ENCODE data around the gene SMARCA4. TPM values are rescaled to one million over a fixed set of nuclear protein-coding genes. Genes with fewer than 3 reads are reported as not detected.

Gene SMARCA4
- total RNA-seq, 1 donor from 2014 or later: 46.8 TPM

DNA sequence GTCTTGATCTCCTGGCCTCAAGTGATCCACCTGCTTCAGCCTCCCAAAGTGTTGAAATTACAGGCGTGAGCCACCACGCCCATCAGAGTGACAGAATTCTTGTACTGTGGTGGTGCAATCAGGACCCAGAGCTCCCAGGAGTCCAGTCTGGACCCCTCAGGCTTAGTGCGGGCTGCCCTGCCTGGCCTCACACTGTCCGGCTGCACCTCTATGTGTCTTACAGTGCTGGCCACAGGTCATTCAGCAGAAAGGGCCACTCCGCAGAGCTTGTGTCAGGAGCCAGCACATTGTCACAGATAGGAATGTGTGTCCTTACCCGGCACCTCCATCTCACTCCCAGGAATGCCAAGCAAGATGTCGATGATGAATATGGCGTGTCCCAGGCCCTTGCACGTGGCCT lies 49.2 kb downstream of the SMARCA4 start:
- no peak for DNase-seq (ENCODE audit: low read depth in 2 of 2)

DNA sequence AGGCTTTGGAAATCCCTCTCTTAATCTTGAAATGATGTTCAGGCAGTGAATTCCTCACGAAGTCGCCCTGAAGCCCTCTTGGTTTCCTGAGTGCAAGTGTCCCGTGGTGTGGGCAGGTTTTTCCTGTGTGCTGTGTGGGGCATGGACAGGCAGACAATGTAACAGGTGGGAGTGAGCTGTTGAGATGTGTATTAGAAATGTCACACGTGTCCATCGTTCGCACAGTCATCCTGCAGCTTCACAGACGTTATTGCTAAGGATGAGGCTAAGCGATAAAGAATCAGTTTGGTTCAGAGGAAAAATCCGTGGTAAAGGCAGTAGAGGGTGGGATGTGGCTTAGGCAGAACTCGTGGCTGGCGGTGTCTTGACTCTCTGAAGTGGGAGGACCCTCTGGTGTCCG lies 51.7 kb downstream of the SMARCA4 start:
- no peak for DNase-seq (ENCODE audit: low read depth in 2 of 2)

DNA sequence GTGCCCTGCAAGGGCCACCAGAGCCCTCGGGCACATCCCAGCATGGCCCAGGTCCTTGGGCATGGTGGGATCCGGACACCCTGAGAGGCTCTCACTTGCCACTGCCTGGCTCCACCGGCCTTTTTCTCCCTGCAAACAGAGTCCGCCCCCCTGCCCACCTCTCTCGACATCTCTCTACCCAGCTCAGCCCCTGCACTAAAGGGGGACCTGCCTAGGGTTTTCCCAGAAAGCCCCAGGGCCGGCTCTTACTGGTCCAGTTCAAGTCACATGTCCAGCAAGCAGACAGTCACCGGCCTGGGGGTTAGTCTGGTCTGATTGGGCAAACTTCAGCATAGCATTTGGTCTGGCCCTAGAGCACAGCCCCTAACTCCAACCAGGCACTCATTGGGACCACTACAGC lies 52.9 kb downstream of the SMARCA4 start:
- no peak for DNase-seq (ENCODE audit: low read depth in 2 of 2)

DNA sequence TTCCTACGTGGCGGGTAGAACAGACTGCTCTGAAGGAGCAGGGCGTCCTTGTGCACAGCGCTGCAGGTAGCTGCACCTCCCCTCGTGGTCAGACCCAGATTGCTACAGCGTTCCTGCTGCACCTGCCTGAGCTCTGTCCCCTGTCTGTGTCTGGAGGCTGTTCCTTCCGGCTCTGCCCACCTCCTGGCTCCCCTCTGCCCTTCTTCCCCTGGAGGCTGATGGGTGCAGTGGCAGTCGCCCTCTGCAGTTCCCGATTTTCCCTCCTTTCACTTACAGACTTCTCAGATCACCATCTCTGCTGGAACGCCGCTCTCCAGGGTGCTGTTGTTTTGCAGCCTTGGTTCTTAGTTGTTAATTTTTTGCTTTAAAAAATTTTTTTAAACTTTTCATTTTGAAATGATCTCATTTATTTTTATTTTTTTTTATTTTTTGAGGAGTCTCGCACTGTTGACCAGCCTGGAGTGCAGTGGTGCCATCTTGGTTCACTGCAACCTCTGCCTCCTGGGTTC lies 53.6 kb downstream of the SMARCA4 start:
- no peak for DNase-seq (ENCODE audit: low read depth in 2 of 2)

DNA sequence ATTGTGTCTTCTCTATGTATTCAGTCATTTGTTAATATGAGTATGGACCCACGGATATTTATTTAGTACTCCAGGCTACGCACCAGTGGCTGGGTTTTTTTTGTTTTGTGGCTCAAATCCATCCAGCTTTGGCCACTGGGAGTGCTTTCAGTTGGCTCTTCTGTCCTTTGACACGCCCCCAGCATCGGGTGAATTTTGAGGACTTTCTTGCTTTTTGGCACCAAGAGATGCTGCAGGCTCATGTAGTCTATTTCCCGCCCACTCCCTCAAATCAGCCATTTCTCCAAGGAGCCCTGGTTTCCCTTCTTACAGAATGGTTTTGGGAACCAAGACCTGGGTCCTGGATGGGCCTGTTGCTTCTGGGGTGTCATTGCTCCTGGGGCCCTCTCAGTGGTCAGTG lies 55.8 kb downstream of the SMARCA4 start:
- DNase-seq (ENCODE audit: low read depth in 2 of 2): no peak

DNA sequence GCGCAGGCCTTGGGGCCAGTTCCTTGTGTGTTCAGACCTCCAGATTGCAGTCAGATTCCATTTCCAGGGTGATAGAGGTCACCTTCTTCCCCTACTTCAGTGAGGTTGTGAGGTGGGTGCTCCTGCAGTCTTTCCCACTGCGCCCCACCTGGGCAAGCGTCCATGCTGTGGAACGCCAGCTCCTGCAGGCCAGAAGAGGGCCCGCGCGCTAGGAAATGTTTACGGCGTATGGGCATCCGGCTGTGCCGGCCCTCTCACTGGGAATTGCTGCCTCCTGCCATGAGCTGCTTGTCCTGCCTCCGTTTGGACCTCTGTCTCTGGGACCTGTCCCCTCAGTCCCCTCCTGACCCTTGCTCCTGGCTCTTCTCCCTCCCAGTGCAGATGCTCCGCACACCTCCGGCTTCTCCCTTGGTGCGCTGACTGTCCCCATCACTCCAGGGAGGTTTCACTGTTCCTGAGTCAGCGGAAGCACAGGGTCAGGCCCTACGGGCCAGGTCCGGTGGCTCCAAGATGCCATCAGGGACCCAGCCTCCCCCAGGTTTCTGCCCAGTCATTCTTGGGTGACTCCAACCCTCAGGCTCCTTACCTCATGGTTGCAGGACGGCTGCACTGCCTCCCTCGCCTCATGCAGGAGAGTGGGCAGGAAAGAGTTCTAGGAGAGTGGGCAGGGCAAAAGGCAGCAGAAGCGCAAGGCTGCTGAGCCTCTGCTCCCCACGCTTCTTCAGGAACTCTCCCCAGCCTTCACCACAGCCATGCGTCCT lies 56.6 kb downstream of the SMARCA4 start:
- no peak for DNase-seq (ENCODE audit: low read depth in 2 of 2)

DNA sequence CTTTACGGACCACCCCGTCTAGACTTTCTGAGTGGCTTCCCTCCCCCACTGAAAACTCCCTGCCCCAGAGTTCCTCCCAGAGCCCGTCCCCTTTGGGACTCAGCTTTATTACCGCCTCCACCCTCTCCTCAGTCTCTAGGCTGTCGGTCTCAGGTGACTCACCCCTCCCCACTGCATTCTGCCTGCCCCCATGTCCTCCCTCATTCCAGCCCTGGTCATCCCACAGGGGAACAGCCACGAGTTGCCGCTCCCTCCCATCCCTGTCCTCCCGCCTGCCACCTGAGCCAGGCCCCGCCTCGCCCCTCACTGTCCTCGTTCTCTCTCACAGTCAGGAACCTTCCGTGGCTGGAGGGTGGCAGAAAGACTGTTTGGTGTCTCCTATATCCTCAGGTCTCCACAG lies 57.3 kb downstream of the SMARCA4 start:
- DNase-seq (ENCODE audit: low read depth in 2 of 2): no peak

DNA sequence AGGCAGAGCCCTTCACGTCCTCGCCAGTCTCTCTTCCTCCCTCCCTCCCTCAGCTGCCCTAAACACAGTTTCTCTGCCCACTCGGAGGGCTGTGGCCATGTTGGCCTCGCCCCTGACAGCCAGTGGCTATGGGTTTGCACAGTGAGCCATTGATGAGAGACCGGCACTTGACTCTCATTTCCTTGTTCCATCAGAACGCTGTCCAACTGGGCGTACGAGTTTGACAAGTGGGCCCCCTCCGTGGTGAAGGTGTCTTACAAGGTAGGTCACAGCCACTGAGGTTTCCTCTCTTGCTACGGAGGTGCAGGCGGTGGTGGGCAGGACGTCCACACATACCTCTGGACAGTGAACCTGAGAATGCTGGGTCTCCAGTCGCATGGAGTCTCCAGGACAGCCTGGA lies 57.9 kb downstream of the SMARCA4 start:
- DNase-seq (ENCODE audit: low read depth in 2 of 2): no peak

DNA sequence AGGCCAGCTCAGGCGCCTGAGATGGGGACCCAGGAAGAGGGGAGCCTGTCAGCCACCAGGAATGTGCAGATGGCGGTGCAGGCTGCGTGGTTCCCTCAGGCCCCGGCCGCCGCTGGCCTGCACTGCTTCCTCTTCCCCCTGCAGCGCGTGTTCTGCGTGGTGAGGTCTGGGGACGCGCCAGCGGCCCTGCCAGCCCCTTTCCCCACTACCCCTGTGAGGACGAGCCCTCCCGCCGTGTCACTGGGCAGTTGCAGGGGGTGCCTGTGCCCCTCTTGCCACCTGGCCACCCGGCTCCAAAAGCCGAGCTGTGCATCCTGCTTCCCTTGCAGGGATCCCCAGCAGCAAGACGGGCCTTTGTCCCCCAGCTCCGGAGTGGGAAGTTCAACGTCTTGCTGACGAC lies 58.4 kb downstream of the SMARCA4 start:
- DNase-seq (ENCODE audit: low read depth in 2 of 2): no peak

DNA sequence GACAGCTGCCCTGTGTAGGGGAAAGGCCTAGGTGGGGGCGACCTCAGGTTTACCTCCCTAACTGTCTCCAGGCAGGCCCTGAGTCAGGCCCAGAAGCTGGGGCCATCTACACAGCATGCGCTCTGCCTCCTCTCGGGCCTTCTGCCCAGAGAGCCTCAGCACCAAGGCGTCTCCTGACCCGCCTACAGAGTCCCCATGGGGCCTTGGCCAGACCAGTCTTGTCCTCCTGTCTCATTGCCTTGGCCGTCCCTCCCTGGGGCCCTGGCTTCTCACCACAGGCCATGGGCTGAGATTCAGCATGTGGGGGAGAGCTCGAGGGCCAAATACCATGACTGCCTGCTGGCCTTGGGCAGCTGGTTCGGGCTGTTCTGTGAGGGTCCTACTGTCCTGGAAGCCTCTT lies 59.0 kb downstream of the SMARCA4 start:
- DNase-seq (ENCODE audit: low read depth in 2 of 2): no peak

DNA sequence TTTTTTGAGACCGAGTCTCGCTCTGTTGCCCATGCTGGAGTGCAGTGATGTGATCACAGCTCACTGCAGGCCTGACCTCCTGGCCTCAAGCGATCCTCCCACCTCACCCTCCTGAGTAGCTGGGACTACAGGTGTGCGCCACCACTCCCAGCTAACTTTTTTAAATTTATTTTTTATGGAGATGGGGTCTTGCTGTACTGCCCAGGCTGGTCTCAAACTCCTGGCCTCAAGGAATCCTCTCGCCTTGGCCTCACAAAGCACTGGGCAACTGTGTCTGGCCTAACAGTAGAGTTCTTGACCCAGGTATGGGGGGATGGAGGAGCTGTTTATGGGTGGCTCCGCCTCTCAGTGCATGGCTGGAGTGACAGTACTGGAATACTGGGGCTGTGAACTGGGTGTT lies 59.6 kb downstream of the SMARCA4 start:
- no peak for DNase-seq (ENCODE audit: low read depth in 2 of 2)

DNA sequence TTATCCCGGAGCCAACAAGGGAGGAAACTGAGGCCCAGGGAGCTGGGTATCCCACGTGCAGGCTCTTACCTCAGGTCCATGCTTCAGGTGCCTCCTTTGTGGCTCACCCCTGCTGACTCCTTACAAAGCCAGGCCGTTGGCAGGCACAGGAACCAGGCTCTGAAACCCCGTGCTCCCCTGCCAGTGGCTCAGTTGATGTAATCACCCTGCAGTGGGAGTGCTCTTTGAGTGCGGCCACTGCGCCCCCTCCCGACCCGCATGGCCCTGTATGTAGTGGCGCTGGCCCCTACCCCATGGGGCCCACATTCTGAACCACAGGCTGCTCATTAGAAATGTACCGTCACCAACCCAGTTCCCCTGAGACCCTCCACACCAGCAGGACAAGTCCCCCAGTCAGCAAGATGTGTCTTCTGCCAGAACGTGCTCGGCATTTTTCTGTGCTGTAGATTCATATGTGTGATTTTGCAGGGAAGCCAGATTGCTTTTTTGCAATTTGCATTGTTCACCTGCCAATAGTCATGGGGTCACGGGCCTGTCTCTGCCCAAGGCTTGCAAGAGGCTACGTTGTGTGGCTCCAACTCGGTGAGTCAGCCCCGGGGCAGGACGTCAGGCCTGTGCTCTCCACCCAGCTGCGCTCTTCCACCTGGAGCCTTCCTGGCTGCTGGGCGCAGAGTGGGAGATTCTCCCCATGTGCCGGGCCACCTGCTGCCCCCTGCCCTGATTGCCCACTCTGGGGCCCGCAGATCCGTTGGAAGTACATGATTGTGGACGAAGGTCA lies 60.3 kb downstream of the SMARCA4 start:
- DNase-seq (ENCODE audit: low read depth in 2 of 2): no peak

DNA sequence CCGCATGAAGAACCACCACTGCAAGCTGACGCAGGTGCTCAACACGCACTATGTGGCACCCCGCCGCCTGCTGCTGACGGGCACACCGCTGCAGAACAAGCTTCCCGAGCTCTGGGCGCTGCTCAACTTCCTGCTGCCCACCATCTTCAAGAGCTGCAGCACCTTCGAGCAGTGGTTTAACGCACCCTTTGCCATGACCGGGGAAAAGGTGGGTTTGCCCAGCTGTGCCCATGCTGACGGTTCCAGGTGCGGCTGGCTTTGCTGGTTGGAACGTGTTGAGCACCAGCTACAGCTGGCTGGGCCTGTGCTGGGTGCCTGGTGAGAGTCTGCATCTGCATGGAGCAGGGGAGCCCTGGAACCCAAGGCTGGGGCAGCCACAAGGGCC lies 60.9 kb downstream of the SMARCA4 start:
- no peak for DNase-seq (ENCODE audit: low read depth in 2 of 2)

DNA sequence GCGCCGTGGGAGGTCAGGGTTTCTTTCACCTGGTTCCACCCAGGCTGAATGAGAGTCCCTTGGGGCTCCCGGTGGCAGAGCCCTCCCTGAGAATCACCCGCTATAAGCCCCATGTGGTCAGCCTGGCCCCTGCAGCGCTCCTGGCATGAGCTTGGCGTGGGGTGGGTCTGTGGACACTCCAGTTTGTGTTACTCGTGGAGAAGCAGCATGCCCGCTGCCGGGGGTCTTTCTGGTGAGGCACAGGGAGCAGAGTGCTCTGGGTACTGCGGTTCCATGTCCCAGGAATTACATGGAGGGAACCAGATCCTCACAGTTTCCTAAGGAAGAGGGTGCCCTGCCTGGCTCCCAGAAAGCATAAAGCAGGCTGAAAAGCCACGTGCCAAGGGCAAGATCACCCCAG lies 62.2 kb downstream of the SMARCA4 start:
- no peak for DNase-seq (ENCODE audit: low read depth in 2 of 2)

DNA sequence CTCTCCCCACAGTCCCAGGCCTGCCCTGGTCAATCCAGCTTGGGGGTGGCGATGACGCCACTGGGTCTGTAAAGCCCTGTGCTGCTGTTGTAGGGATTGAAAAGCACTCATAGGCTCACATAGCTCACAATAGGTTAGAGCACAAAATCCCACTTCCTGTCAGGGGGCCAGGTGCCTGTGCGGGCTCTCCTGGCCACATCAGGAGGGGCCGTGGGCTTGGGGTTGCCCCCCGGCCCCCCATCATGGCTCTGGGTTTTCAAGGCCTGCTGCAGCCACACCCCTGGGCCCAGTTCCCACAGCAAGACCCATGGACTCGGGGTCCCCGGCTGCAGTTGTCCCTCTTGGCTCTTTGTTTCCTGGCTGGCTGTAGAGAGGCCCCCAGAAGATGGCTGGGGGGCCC lies 62.9 kb downstream of the SMARCA4 start:
- DNase-seq (ENCODE audit: low read depth in 2 of 2): no peak

DNA sequence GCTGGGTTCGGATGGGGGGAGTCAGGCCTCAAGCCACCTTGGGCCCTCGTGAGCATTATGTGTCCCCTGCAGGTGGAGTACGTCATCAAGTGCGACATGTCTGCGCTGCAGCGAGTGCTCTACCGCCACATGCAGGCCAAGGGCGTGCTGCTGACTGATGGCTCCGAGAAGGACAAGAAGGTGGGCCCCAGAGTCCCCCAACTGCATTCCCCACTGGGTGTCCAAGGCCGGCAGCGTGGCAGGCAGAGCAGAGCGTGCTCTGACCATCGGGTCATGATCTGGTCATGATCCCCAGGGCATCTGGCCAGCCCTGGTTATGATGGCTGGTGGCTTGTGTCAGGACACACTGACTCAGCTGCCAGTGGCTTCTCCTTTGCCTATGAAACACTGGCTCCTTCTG lies 63.4 kb downstream of the SMARCA4 start:
- DNase-seq (ENCODE audit: low read depth in 2 of 2): no peak

DNA sequence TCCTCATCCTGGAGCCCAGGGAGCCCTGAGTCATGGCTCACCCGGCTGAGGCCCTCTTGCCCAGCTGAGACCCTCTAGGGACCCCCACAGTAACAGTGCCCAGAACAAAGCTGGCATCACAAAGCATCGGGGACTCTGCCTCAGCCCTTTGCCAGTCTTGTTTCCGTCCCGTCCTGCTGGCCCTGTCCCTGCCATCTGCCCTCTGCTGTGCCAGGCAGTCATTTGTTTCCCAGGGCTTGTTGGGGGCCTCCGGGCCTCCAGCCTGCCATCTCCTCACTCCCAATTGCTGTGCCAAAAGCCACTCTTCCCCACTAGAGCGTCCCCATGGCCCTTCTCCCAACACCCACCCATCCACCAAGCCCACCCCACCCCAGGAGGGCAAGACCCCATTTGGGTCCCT lies 64.2 kb downstream of the SMARCA4 start:
- no peak for DNase-seq (ENCODE audit: low read depth in 2 of 2)

DNA sequence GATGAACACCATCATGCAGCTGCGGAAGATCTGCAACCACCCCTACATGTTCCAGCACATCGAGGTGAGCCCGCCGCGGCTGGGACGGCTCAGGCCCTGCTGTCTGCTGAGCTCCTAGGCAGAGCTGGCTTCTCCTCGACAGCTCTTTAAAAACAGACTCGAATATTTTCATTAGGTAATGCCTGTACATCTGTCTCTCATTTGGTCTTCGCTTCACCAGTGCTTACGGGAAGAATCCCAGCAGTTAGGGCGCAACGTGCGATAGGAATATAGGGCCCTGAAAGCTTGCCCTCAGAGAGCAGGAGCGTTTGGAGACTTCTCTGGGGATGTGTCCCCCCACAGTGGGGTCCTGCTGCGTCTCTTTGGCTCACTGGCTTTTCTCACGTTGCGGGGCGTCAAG lies 64.6 kb downstream of the SMARCA4 start:
- no peak for DNase-seq (ENCODE audit: low read depth in 2 of 2)

DNA sequence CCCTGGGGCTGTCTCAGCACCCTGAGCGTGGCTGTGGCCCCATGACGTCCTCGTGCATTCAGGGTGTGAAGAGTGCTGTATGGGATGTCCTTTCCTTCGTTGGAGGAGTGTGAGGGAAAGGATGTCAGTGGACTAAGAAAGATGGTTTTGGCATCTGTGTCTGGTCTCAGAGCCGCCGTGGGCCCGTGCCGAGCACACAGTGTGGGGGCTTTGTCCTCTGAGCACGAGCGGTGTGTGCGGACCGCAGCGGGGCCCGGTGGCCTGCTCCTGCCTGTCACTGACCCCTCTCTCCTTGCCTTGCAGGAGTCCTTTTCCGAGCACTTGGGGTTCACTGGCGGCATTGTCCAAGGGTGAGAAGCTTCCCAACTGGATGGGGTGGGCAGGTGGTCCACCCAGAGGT lies 65.2 kb downstream of the SMARCA4 start:
- no peak for DNase-seq (ENCODE audit: low read depth in 2 of 2)

DNA sequence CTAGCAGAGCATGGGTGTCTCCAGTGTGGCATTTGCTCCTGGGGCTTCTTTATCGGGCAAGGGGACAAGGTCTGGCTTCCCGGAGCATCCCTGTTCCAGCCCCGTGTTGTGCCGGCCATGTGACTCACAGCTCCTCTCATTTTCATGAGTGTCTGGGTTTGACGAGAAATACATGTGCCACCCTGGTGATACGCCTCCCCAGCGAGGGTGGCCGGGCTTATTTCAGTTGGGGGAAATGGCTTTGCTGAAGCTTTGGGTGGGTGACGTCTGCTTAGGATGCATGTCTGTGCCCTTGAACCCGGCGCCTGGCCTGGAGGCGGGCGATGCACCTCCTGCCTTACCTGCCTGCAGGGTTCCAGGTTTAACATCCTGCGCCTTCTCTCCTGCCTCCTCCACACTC lies 66.6 kb downstream of the SMARCA4 start:
- no peak for DNase-seq (ENCODE audit: low read depth in 2 of 2)

DNA sequence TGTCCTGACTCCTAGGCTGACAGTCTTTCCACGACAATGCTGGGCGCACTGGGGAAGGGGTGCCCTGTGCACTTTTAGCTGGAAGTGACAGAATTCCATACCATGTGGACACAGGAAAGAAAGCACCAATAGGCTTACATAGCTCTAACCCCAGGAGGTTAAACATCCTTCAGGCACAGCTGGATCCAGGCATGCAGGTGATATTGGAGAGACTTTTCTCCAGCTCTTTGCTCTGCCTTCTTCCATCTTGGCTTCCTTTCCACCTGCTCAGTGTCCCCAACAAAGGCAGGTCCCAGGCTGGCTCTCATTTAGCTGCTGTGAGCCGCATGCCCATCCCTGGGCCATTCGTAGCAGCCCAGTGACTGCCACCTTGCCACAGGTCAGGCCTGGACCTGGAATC lies 67.3 kb downstream of the SMARCA4 start:
- no peak for DNase-seq (ENCODE audit: low read depth in 2 of 2)

DNA sequence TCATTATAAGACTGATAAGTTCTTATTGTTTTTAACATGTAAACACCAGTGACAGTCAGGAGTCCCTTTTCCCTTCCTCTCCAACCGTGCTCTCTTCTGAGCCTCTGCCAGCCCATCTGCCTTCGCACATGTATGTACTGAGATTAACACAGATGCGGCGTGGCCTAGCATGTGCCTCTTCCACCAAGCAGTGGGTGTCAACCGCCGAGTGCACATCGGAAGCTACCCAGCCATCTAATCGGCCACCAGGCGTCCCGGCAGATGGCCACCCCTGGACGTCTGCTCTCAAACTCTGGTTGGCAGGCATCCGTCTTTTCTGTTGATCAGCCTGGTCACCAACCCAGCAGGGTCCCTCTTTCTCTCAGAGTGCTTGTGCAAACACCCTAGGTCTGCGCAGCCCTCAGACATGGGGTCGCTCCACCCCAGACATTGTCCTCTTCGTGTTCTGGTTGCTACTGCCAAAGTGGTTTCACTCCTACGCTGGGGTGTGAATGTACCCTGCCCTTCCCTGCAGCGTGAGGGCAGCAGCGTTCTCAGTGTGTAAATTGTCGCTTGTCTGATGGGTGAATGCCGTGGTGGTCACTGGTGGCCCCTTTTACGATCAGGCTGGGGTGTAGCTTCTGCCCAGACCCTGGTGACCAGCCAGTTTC lies 70.7 kb downstream of the SMARCA4 start:
- no peak for DNase-seq (ENCODE audit: low read depth in 2 of 2)

DNA sequence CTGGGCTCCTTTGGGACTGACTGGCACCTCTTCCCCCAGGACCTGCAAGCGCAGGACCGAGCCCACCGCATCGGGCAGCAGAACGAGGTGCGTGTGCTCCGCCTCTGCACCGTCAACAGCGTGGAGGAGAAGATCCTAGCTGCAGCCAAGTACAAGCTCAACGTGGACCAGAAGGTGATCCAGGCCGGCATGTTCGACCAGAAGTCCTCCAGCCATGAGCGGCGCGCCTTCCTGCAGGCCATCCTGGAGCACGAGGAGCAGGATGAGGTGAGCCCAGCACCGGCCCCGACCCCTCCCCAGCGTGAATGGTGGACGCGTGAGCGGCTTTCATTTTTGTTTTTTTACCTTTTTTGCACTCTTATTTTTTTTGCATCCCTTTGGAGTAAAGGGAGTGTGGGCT lies 72.4 kb downstream of the SMARCA4 start:
- no peak for DNase-seq (ENCODE audit: low read depth in 2 of 2)
